C4-2B (cell line): ENCODE measurements around the gene DGKD.

Source experiments
- H3K27ac ChIP-seq: fragments of 450-650 bp; 2 replicates; pipeline ENCODE4 v1.5.1; 2017
- ZFX ChIP-seq: fragments of 450-650 bp; IDR thresholded peaks from 2 replicates; pipeline ENCODE4 v1.6.1; 2017
- TF ChIP-seq, protein P1 (sequence below): fragments of 450-650 bp; conservative IDR thresholded peaks from 2 replicates; pipeline ENCODE4 v1.5.1; 2017; ENCODE audit warnings: mild to moderate bottlenecking

Gene DGKD

DNA sequence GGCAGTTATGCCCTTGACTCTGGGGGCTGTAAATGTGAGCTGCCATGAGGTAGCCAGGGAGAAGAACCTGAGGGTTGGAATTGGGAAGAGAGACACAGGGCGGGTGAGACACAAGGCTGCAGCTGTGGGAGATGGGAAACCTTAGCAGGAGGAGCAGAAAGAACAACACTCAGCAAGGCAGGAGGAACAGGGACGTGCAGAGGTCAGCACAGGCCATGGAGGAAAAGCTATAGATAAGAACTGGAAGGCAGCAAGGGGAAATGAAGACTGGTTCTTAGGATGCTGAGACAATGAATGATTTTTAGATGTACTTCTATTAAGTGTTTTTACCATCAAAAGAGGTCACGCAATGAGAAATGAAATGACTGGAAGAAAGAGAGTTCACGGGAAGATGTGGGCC, 132.1 kb downstream of the DGKD start:
- H3K27ac ChIP-seq = no peak overlapping the region; the same call in 1 of the 2 replicates
- TF ChIP-seq, protein P1, sequence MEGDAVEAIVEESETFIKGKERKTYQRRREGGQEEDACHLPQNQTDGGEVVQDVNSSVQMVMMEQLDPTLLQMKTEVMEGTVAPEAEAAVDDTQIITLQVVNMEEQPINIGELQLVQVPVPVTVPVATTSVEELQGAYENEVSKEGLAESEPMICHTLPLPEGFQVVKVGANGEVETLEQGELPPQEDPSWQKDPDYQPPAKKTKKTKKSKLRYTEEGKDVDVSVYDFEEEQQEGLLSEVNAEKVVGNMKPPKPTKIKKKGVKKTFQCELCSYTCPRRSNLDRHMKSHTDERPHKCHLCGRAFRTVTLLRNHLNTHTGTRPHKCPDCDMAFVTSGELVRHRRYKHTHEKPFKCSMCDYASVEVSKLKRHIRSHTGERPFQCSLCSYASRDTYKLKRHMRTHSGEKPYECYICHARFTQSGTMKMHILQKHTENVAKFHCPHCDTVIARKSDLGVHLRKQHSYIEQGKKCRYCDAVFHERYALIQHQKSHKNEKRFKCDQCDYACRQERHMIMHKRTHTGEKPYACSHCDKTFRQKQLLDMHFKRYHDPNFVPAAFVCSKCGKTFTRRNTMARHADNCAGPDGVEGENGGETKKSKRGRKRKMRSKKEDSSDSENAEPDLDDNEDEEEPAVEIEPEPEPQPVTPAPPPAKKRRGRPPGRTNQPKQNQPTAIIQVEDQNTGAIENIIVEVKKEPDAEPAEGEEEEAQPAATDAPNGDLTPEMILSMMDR = no peak
- no peak for TF ChIP-seq ZFX

DNA sequence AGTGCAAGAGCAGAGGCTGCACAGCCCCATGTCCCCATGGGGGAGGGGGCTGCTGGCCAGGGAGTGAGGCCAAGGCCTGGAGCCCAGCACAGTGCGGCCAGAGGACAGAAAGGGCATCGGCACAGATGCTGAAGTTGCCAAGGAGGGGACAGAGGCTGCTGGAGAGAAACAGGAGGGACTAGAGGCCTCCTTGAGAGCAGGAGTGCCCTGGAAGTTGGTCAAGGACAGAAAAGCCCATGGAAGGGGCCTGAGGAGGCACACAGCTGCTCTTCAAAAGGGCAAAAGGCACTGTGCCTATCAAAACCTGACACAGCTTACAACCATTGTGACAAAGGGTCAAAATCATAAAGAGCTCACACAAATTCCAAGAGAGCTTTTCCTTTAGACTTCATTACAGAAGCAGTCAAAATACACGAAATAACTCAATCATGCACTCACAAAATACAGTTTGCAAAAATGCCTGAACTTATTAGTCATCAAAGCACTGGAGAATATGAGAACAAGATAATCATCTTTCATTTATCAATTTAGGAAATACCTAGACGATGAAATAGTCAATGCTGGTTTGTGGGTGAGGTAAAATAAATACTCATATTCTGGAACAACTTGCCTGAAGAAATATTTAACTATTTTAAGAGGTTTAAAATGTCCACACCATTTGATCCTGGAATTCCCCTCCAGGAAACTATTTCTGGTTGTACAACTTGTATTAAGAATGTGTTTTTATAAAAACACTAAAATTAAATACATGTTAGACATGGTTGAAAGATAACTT, 132.7 kb downstream of the DGKD start:
- no peak for TF ChIP-seq ZFX
- TF ChIP-seq, protein P1 = no peak
- H3K27ac ChIP-seq = no peak overlapping the region; the same call in 1 of the 2 replicates

DNA sequence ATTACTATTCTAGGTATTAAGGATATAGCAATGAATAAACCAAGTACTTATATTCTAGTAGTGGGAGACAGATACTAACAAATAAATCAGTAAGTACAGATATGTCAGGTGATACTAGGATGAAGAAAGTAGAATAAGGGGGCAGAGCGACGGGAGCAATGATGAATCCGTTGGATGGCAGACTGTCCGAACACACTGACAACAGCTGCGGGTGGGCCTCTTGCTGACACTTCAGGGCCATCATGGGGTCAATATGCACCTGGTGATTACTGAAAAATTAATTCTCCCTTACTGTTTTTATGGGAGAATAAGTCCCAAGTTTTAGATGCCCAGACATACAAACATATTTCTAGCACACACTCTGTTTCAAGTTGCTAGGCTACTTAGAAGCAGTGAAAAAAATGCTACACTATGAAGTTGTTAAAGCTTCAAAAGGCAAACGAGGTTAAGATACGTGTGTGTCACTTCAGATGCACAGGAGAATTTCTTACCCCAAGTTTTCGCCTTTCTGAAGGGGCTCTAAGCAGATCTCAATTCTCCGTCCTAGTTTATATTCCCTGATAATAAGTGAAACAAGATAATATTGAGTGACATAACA, 133.6 kb downstream of the DGKD start:
- H3K27ac ChIP-seq = no peak overlapping the region
- TF ChIP-seq, protein P1 = no peak
- TF ChIP-seq ZFX = no peak

DNA sequence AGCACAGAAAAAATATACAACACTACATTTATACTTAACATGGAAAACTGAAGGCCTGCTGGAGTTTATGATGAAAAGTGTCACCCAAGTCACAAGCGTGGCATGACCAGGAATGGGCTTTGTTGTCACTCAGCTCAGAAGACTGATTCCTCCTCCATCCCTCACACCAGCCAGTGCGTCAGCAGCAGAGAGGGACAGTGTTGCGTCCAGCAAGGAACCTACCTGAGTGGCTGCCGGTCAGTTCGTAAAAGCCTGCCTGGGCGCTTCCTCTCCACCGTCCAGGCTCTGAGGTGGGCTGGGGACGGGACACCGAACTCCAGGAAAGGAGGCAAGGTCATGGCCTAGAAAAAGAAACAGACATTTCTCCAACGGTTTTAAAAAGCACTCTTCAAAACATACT, 134.8 kb downstream of the DGKD start:
- no peak overlapping the region for H3K27ac ChIP-seq
- TF ChIP-seq ZFX = no peak
- TF ChIP-seq, protein P1 = no peak

DNA sequence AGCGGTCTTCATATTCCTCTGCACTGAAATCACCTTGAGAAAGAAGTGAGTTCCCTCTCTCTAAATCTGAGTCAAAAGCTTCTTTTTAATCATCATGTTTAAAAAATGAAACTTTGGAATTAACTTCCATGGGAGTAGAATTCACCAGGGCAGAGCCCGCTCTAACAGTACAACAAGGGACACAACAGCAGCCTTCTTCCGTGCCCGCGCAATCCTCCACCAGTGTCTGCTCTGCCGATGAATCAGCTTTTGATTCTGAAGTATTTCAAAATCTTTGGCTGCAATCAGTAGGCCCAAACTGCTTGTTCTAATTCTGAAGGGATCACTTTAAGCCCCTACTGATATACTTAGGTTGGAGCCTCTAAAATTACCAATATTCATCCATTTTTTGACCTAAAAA, 135.4 kb downstream of the DGKD start:
- TF ChIP-seq, protein P1 = no peak
- no peak for TF ChIP-seq ZFX
- H3K27ac ChIP-seq = no peak overlapping the region

DNA sequence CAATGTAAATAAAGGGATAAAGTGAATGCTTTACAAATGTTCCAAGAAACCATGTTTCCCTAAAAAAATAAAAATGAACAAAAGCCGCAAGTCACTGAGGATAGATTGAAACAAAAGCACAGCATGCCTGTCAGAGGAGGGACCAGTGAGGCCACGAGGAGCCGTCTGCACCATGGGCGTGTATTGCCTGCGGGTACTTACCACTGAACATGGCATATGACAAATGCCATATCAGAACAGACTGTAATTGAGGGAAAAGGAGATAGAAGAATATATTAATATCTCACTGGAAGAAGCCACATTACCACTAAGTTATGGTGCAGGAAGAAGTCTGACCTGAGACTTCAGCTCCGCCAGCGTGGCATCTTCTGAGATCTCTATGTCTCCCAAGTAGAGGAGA, 136.5 kb downstream of the DGKD start:
- TF ChIP-seq, protein P1 = no peak
- no peak for TF ChIP-seq ZFX
- H3K27ac ChIP-seq = no peak overlapping the region

DNA sequence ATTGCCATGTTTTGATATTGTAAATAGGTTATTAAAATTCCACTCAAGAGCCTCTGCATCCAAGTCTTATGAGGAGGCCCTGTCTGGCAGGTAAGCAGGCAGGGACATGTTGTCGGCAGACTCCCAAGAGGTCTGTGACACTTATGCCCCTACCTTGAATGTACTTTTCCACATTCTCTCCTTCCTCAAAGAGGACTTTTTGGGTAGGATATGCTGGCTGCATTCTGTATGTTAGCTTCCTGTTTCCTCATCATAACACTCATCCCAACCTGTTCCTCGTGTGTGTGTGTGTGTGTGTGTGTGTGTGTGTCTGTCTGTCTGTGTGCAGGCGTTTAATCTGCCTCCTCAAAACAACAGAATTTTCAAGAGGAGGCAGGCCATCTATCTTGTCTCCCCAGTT, 137.0 kb downstream of the DGKD start:
- H3K27ac ChIP-seq = no peak overlapping the region
- TF ChIP-seq ZFX = no peak
- TF ChIP-seq, protein P1 = no peak
